ENCODE results near the gene ZNF354C.

- no peak for TF ChIP-seq POLR2A (IDR thresholded peaks at IDR 0.05)
- no peak for TF ChIP-seq CTCF (IDR thresholded peaks at IDR 0.05)
Observed at GRCh38 chr5:179118756-179119414, 58.7 kb downstream of the ZNF354C start.
